Keratinocyte (primary cell): ENCODE measurements around the gene PLEKHS1.

ENCODE experiments used
- EZH2 ChIP-seq: IDR thresholded peaks from one replicate; pipeline ENCODE4 v1.6.1; 2012; ENCODE audit warnings: inconsistent platforms, mild to moderate bottlenecking, low read length, moderate library complexity
- TF ChIP-seq, protein P1 (sequence below), 3 experiments: IDR thresholded peaks in 1 of 3; conservative IDR thresholded peaks in 1 of 3; optimal IDR thresholded peaks in 1 of 3; 2 replicates in 2 of 3; 3 replicates in 1 of 3; pipeline versions ENCODE3 to v1.5.1; 2011; ENCODE audit warnings: low read length in 3 of 3, mild to moderate bottlenecking in 3 of 3, moderate library complexity in 2 of 3, control low read depth in 1 of 3, inconsistent platforms in 1 of 3; ENCODE audit not compliant: insufficient read depth in 2 of 3; ENCODE audit errors: extremely low read depth in 1 of 3

DNA sequence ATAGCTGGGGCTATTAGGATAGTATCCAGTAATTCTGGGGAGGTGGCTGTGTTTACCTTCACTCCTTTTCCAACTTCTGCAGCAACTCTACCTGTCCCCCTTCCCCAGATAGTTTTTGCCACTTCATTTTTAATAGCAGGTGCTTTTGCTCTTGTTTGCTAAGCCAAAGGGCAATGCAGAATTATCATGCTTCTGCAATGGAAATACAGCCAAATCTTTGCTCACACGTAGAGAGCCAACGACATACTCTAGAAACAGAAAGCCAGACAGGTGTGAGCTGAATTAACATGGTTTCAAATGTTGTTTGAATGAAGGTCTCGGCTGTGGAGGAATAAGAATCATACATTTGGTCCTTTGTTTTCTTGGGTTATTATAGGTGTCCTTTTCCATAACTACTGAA is 14.4 kb downstream of the PLEKHS1 start:
- TF ChIP-seq, protein P1, sequence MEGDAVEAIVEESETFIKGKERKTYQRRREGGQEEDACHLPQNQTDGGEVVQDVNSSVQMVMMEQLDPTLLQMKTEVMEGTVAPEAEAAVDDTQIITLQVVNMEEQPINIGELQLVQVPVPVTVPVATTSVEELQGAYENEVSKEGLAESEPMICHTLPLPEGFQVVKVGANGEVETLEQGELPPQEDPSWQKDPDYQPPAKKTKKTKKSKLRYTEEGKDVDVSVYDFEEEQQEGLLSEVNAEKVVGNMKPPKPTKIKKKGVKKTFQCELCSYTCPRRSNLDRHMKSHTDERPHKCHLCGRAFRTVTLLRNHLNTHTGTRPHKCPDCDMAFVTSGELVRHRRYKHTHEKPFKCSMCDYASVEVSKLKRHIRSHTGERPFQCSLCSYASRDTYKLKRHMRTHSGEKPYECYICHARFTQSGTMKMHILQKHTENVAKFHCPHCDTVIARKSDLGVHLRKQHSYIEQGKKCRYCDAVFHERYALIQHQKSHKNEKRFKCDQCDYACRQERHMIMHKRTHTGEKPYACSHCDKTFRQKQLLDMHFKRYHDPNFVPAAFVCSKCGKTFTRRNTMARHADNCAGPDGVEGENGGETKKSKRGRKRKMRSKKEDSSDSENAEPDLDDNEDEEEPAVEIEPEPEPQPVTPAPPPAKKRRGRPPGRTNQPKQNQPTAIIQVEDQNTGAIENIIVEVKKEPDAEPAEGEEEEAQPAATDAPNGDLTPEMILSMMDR (optimal IDR thresholded peaks at IDR 0.05 in 1 of 3, IDR thresholded peaks at IDR 0.05 in 1 of 3, conservative IDR thresholded peaks at IDR 0.05 in 1 of 3; ENCODE audit: extremely low read depth in 1 of 3, insufficient read depth in 2 of 3, low read length in 3 of 3), result no peak
- TF ChIP-seq EZH2, result no peak
